K562 (cell line): ENCODE data around the gene TBC1D3B. TPM values are rescaled to one million over a fixed set of nuclear protein-coding genes. Genes with fewer than 3 reads are reported as not detected.

ENCODE experiments used
- ATAC-seq: fragments of 200-7000 bp; cut with Tn5 transposase; 3 replicates; pipeline ENCODE4 v1.9.1; 2020; ENCODE audit warnings: moderate library complexity
- BruUV-seq: library from RNA; stranded (reverse); fragments of 400-500 nt; replicated peaks from 2 replicates; lab custom pipeline; 2021; lab: Mats Ljungman, UMichigan
- CTCF ChIA-PET: fragments of 300-600 bp; formaldehyde crosslinking; extraction: SDS; loops from one replicate; lab custom pipeline; 2021; ENCODE audit warnings: low intra/inter-chr PET ratio; lab: Yijun Ruan, JAX
- POLR2A ChIA-PET: fragments of 300-600, 350-650 bp; sonication (Branson Sonifier 250); formaldehyde crosslinking; extraction: SDS; loops from one replicate; lab custom pipeline; 2021; ENCODE audit warnings: antibody characterized with exemption, inconsistent platforms; lab: Yijun Ruan, JAX
- DNase-seq, 4 experiments: peaks; one replicate each; pipeline versions ENCODE4 v3.0.0 to v3.0.0-alpha.2; 2011 to 2018; ENCODE audit warnings: low spot score in 3 of 4, mixed read lengths in 3 of 4; ENCODE audit errors: extremely low read depth in 1 of 4
- FAIRE-seq: peaks from 2 replicates; lab custom pipeline; 2011; peaks lifted over from hg19 to GRCh38; lab: Jason Lieb, UNC
- H2AFZ ChIP-seq: 2 replicates; pipeline ENCODE4 v1.6.0; 2011; ENCODE audit warnings: low read depth, low read length, control low read depth, inconsistent platforms
- H3K27ac ChIP-seq: fragments of 200-600 bp; 3 replicates; pipeline ENCODE4 v1.8.0; 2011; ENCODE audit warnings: low read depth, mild to moderate bottlenecking, control low read depth, inconsistent platforms, low read length, moderate library complexity, mixed read lengths; ENCODE audit errors: extremely low read depth
- H3K27me3 ChIP-seq, 2 experiments: fragments of 300-600 bp in 1 of 2; 2 replicates in 1 of 2; 3 replicates in 1 of 2; pipeline versions ENCODE4 v1.6.0 to v1.8.0; 2011; ENCODE audit warnings: inconsistent platforms in 2 of 2, low read length in 2 of 2, mild to moderate bottlenecking in 1 of 2, mixed read lengths in 1 of 2, moderate library complexity in 1 of 2; ENCODE audit not compliant: control insufficient read depth in 2 of 2, insufficient read depth in 2 of 2
- H3K36me3 ChIP-seq: fragments of 300-600 bp; 3 replicates; pipeline ENCODE4 v1.8.0; 2011; ENCODE audit warnings: mild to moderate bottlenecking, low read length, inconsistent platforms; ENCODE audit not compliant: control insufficient read depth, insufficient read depth
- H3K4me1 ChIP-seq, 2 experiments: fragments of 200-600 bp in 1 of 2; replicated peaks in 1 of 2; 2 replicates in 1 of 2; 3 replicates in 1 of 2; pipeline versions ENCODE4 v1.5.1 to v1.8.0; 2011; ENCODE audit warnings: inconsistent platforms in 2 of 2, low read length in 2 of 2, mild to moderate bottlenecking in 1 of 2, mixed read lengths in 1 of 2, moderate library complexity in 1 of 2; ENCODE audit not compliant: control insufficient read depth in 2 of 2, insufficient read depth in 2 of 2
- H3K4me2 ChIP-seq: 2 replicates; pipeline ENCODE4 v1.6.1; 2011; ENCODE audit warnings: low read length, control low read depth, inconsistent platforms, mixed read lengths; ENCODE audit not compliant: insufficient read depth
- H3K4me3 ChIP-seq: fragments of 200-600 bp; sonication (generic), shearing (Covaris generic); 2 replicates; pipeline ENCODE4 v1.5.1; 2016; ENCODE audit warnings: control low read depth, inconsistent platforms
- H3K79me2 ChIP-seq: fragments of 200-600 bp; 3 replicates; pipeline ENCODE4 v1.8.0; 2011; ENCODE audit warnings: low read length, inconsistent platforms; ENCODE audit not compliant: control insufficient read depth, insufficient read depth
- H3K9ac ChIP-seq, 2 experiments: 2 replicates each; pipeline versions ENCODE4 v1.6.0 to v1.6.1; 2011; ENCODE audit warnings: low read depth in 2 of 2, low read length in 2 of 2, control low read depth in 1 of 2, inconsistent platforms in 1 of 2, mild to moderate bottlenecking in 1 of 2, mixed read lengths in 1 of 2; ENCODE audit not compliant: insufficient read depth in 1 of 2
- H3K9me1 ChIP-seq: one replicate; pipeline ENCODE4 v1.6.0; 2011; ENCODE audit warnings: inconsistent platforms, mild to moderate bottlenecking, low read length, moderate library complexity; ENCODE audit not compliant: control insufficient read depth, insufficient read depth
- H3K9me3 ChIP-seq: replicated peaks from 2 replicates; pipeline ENCODE4 v1.5.1; 2011; ENCODE audit warnings: low read depth, low read length, inconsistent platforms; ENCODE audit not compliant: control insufficient read depth, insufficient read depth
- H4K20me1 ChIP-seq: replicated peaks from 2 replicates; pipeline ENCODE4 v1.6.1; 2011; ENCODE audit warnings: low read length, inconsistent platforms, mixed read lengths; ENCODE audit not compliant: control insufficient read depth, insufficient read depth
- DMBX1 ChIP-seq: fragments of 250-450 bp; sonication (Bioruptor Pico); IDR thresholded peaks from 2 replicates; pipeline ENCODE4 v1.8.0; 2022; ENCODE audit warnings: inconsistent platforms, mild to moderate bottlenecking, moderate library complexity, borderline replicate concordance
- HDAC2 ChIP-seq: fragments of 450-650 bp; IDR thresholded peaks from 2 replicates; pipeline ENCODE4 v1.6.1; 2016; ENCODE audit warnings: mild to moderate bottlenecking
- HMG20A ChIP-seq: fragments of 450-650 bp; formaldehyde crosslinking; conservative IDR thresholded peaks from 2 replicates; pipeline ENCODE4 v1.4.0; 2020; ENCODE audit warnings: mild to moderate bottlenecking, mixed read lengths
- KAT7 ChIP-seq: sonication (generic); formaldehyde crosslinking; IDR thresholded peaks from 2 replicates; pipeline ENCODE4 v1.8.0; 2022; ENCODE audit warnings: missing genetic modification reagents, mild to moderate bottlenecking, borderline replicate concordance
- POLR2G ChIP-seq: fragments of 200-400 bp; formaldehyde crosslinking; IDR thresholded peaks from 2 replicates; pipeline ENCODE4 v1.6.1; 2017; ENCODE audit warnings: low read depth, mild to moderate bottlenecking, antibody characterized with exemption, low read length, moderate library complexity
- TAF9B ChIP-seq: fragments of 450-650 bp; IDR thresholded peaks from 2 replicates; pipeline ENCODE4 v1.6.1; 2018; ENCODE audit warnings: mild to moderate bottlenecking; ENCODE audit not compliant: partially characterized antibody
- TRIM24 ChIP-seq, 2 experiments: fragments of 450-650 bp; IDR thresholded peaks; 2 replicates each; pipeline ENCODE4 v1.6.1; 2016
- ZFP30 ChIP-seq: fragments of 250-450 bp; sonication (Bioruptor Pico); IDR thresholded peaks from 2 replicates; pipeline ENCODE4 v1.8.0; 2022; ENCODE audit warnings: moderate library complexity, mild to moderate bottlenecking, inconsistent platforms, borderline replicate concordance
- ZNF23 ChIP-seq: fragments of 250-450 bp; sonication (Bioruptor Pico); IDR thresholded peaks from 2 replicates; pipeline ENCODE4 v1.4.0; 2020; ENCODE audit warnings: mild to moderate bottlenecking
- ZNF354B ChIP-seq: fragments of 250-450 bp; sonication (Bioruptor Pico); IDR thresholded peaks from 2 replicates; pipeline ENCODE4 v1.4.0; 2020
- WGBS: fragments of 100-300 bp; shearing (Covaris generic); methylation state at CpG from one replicate; pipeline ENCODE4 v1.1.6; 2016; ENCODE audit warnings: low coverage, mixed read lengths; ENCODE audit not compliant: insufficient coverage; ENCODE audit errors: missing lambda C conversion rate; 5-methylcytosine and 5-hydroxymethylcytosine counted together
- in situ Hi-C: fragments of 300-500 bp; cut with MboI; formaldehyde crosslinking; loops from 4 replicates; pipeline ENCODE4 v1.15.0; 2018; ENCODE audit warnings: inconsistent platforms, mixed read lengths
- intact Hi-C: fragments of 100-400 bp; cut with micrococcal nuclease; formaldehyde crosslinking; loops from 2 replicates; pipeline ENCODE4 v1.14.2; 2022
- polyA plus RNA-seq, 8 experiments: library from polyadenylated mRNA; depleted of rRNA in 4 of 8; stranded (reverse) in 5 of 8; unstranded in 3 of 8; fragments of >200 nt; fragmentation: Nextera tagmentation in 2 of 8; fragmentation: Illumina TruSeq in 1 of 8; extraction: Ambion mirVana in 2 of 8; extraction: Trizol in 1 of 8; gene quantifications; 2 replicates each; pipeline versions ENCODE4 v1.2.1 to v1.2.3, GENCODE V29; 2011 to 2014; ENCODE audit warnings: inconsistent platforms in 1 of 8, missing spikeins in 1 of 8
- total RNA-seq, 7 experiments: library from RNA; depleted of rRNA in 6 of 7; stranded (reverse); fragments of >200 nt in 6 of 7; fragmentation: Illumina TruSeq in 2 of 7; extraction: Trizol in 2 of 7; gene quantifications; 2 replicates each; pipeline versions ENCODE4 v1.2.1 to v1.2.3, GENCODE V29; 2011 to 2021; ENCODE audit warnings: low replicate concordance in 1 of 7
- TF ChIP-seq, protein P1 (sequence below), 2 experiments: fragments of 450-650 bp in 1 of 2; IDR thresholded peaks; 2 replicates each; pipeline ENCODE4 v1.6.1; 2011 to 2017; ENCODE audit warnings: low read depth in 2 of 2, antibody characterized with exemption in 1 of 2, borderline replicate concordance in 1 of 2, low read length in 1 of 2, mild to moderate bottlenecking in 1 of 2, mixed read lengths in 1 of 2; ENCODE audit not compliant: control insufficient read depth in 1 of 2

Gene TBC1D3B
- total and polyA plus RNA-seq, 9 of the 15 experiments (the other 6 are each of a cell fraction or from before 2014, with no cell fraction given): 0.29 to 0.60 TPM; not detected in 7

DNA sequence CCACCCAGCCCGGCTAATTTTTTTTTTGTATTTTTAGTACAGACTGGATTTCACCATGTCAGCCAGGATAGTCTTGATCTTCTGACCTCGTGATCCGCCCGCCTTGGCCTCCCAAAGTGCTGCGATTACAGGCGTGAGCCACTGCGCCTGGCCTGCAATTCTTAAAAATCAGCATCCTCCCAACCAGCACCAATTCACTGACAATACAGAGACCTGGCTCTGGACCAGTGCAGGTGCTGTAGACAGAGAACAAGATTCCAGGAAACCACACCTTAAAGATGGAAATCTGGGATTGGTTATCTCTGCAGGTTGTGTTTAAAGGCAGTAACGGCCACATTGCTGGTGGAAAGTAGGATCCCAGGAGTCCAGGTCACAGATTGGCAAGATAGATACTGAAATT is 33.6 kb downstream of the TBC1D3B start:
- no peaks in the 10 kb centered on the region for H3K9me1 ChIP-seq
- BruUV-seq: no TSS peak
- no peaks in the 10 kb centered on the region for H3K4me1 ChIP-seq
- H3K9me3 ChIP-seq: no peaks in the 10 kb centered on the region
- H3K4me3 ChIP-seq: no peak overlapping the region
- no peaks in the 10 kb centered on the region for H3K79me2 ChIP-seq
- H3K27ac ChIP-seq: no peak overlapping the region
- no peak overlapping the region for H2AFZ ChIP-seq
- peaks cover 0 to 8% of the 10 kb centered on the region in 2 experiments; a peak in 3 of 5 replicates for H3K27me3 ChIP-seq
- ATAC-seq: no peak
- no peak for FAIRE-seq
- intact Hi-C loops (loop anchor here (10.0 kb wide), 1 partner anchor 288 kb away; no protein-coding TSS in a partner anchor), in situ Hi-C loops (no loop called here)
- TF ChIP-seq TRIM24 (IDR thresholded peaks at IDR 0.05) (no peak), ZNF23 (no peak), KAT7 (no peak), TAF9B (no peak), HDAC2 (no peak), POLR2G (no peak), HMG20A (CRISPR knock-in tag) (no peak), DMBX1 (CRISPR knock-in tag) (no peak), ZFP30 (CRISPR knock-in tag) (no peak), ZNF354B (no peak)
- TF ChIP-seq, protein P1, sequence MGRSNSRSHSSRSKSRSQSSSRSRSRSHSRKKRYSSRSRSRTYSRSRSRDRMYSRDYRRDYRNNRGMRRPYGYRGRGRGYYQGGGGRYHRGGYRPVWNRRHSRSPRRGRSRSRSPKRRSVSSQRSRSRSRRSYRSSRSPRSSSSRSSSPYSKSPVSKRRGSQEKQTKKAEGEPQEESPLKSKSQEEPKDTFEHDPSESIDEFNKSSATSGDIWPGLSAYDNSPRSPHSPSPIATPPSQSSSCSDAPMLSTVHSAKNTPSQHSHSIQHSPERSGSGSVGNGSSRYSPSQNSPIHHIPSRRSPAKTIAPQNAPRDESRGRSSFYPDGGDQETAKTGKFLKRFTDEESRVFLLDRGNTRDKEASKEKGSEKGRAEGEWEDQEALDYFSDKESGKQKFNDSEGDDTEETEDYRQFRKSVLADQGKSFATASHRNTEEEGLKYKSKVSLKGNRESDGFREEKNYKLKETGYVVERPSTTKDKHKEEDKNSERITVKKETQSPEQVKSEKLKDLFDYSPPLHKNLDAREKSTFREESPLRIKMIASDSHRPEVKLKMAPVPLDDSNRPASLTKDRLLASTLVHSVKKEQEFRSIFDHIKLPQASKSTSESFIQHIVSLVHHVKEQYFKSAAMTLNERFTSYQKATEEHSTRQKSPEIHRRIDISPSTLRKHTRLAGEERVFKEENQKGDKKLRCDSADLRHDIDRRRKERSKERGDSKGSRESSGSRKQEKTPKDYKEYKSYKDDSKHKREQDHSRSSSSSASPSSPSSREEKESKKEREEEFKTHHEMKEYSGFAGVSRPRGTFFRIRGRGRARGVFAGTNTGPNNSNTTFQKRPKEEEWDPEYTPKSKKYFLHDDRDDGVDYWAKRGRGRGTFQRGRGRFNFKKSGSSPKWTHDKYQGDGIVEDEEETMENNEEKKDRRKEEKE (IDR thresholded peaks at IDR 0.05; ENCODE audit: borderline replicate concordance in 1 of 2, control insufficient read depth in 1 of 2, low read depth in 2 of 2, low read length in 1 of 2): no peak
- H4K20me1 ChIP-seq: no peaks in the 10 kb centered on the region
- no peak overlapping the region for H3K4me2 ChIP-seq
- H3K36me3 ChIP-seq: no peaks in the 10 kb centered on the region
- WGBS: 5% methylated on average over 8 of the region's 8 CpGs
- ChIA-PET POLR2A (no interaction called here), CTCF (no interaction called here)
- no peak for DNase-seq
- H3K9ac ChIP-seq: no peak overlapping the region
